ENCODE measurements around the gene LPP.

DNA sequence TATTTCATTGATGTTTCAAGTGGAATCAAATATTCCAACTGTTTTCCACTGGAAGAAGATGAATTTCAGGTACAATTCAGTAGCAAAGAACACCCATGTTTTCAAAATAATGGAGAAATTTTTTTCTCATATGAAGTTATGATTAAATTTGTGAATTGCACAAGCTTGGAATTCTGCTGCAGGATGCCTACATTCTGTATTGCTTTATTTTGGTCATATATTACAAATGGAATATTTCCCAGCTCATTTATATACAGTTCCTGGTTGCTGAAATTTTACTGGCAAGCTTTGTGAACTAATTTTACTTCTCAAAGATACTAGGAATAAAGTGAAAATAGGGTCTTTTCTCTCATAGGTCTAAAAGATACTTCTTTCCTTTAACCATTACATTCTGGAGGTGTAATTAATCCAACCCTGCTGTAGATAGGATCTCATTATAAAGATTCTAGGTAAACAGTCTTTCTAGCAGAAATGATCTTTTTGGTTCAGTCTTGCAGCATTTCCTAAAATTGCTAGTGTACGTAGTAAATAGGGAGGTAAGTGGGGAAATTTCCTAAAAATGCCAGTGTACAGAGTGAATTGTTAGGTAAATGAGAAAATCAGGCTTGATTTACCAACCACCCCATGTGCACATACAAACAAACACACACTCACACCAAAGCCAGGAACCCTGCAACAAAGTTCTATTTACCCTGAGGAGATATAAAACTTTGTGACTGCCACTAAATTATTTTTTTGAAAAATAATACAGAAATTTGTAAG, 624.3 kb downstream of the LPP start:
- TF ChIP-seq CTCF (IDR thresholded peaks at IDR 0.05; ENCODE audit: low read depth, low read length, poor library complexity, severe bottlenecking): no peak
- no peak for TF ChIP-seq EZH2phosphoT487 (IDR thresholded peaks at IDR 0.05; ENCODE audit: borderline replicate concordance, low read length)
